ENCODE measurements around the gene TMEM183A. TPM values are rescaled to one million over a fixed set of nuclear protein-coding genes. Genes with fewer than 3 reads are reported as not detected.

TMEM183A gene
- total and polyA plus RNA-seq, 2 donors (not counting 1 experiment from before 2014, with no cell fraction given) = 61.2 to 65.2 TPM

GRCh38 chr1:203049576-203050180, 42.5 kb downstream of the TMEM183A start:
- no peak overlapping the region for H3K4me3 ChIP-seq (ENCODE audit: control extremely low read depth in 1 of 5, extremely low read depth in 1 of 5, insufficient read depth in 1 of 5, low read depth in 2 of 5, low read length in 4 of 5)
- no peak overlapping the region for H3K9ac ChIP-seq (ENCODE audit: low read length)
- intact Hi-C loops (cut with micrococcal nuclease) = no loop called here
- H3K27ac Mint-ChIP-seq = no peak overlapping the region
- H3K27ac ChIP-seq (ENCODE audit: low read length in 2 of 2) = no peak overlapping the region
- WGBS (ENCODE audit: insufficient coverage) = 88% methylated on average over 12 of the region's 14 CpGs
- no peaks in the 10 kb centered on the region for H3K4me1 Mint-ChIP-seq
- H3K9me3 ChIP-seq (ENCODE audit: control extremely low read depth in 1 of 3, control insufficient read depth in 2 of 3, insufficient read depth in 1 of 3, low read length in 2 of 3) = no peaks in the 10 kb centered on the region
- ChIA-PET CTCF (interaction anchor here (2.3 kb wide), 1 partner anchor 10 kb away, joined by 7 read pairs; no protein-coding TSS in a partner anchor), POLR2A (no interaction called here)
- H3K36me3 ChIP-seq (replicated peaks in 1 of 2; ENCODE audit: control extremely low read depth in 1 of 2, control insufficient read depth in 1 of 2, extremely low read depth in 1 of 2, insufficient read depth in 2 of 2, low read length in 1 of 2) = no peaks in the 10 kb centered on the region
- H3K79me2 ChIP-seq (ENCODE audit: control insufficient read depth, insufficient read depth, low read length) = no peaks in the 10 kb centered on the region
- H3K27me3 ChIP-seq (replicated peaks in 1 of 4; ENCODE audit: control extremely low read depth in 1 of 4, control insufficient read depth in 3 of 4, insufficient read depth in 4 of 4, low read length in 3 of 4) = peaks cover 0 to 6% (median 0%) of the 10 kb centered on the region in 4 experiments
- peaks cover 35% of the 10 kb centered on the region for H3K27me3 Mint-ChIP-seq
- H3K9me3 Mint-ChIP-seq (ENCODE audit: insufficient read depth) = no peaks in the 10 kb centered on the region
- no peak for TF ChIP-seq CTCF (IDR thresholded peaks at IDR 0.05)
- TF ChIP-seq EZH2 (IDR thresholded peaks at IDR 0.05; ENCODE audit: borderline replicate concordance, insufficient read depth, low read depth, low read length, poor library complexity, severe bottlenecking) = no peak
- no peaks in the 10 kb centered on the region for H3K4me1 ChIP-seq (ENCODE audit: control insufficient read depth in 2 of 2, insufficient read depth in 2 of 2, low read length in 2 of 2)
- H3K4me2 ChIP-seq (replicated peaks; ENCODE audit: low read depth, low read length, poor library complexity, severe bottlenecking) = no peak overlapping the region
- H3K4me3 Mint-ChIP-seq = no peak overlapping the region
- no peak for ATAC-seq (ENCODE audit: low read depth)
- no peak overlapping the region for H2AFZ ChIP-seq (ENCODE audit: insufficient read depth, low read depth, low read length, poor library complexity, severe bottlenecking)
- no peak for DNase-seq
- no peaks in the 10 kb centered on the region for H4K20me1 ChIP-seq (ENCODE audit: control insufficient read depth, insufficient read depth, low read length, poor library complexity, severe bottlenecking)

- intact Hi-C loops (cut with micrococcal nuclease) = no loop called here
- Mint-ChIP-seq H3K4me3 (no peak overlapping the region), H3K4me1 (no peaks in the 10 kb centered on the region), H3K9me3 (ENCODE audit: insufficient read depth) (no peaks in the 10 kb centered on the region), H3K27ac (no peak overlapping the region), H3K27me3 (peaks cover 36% of the 10 kb centered on the region)
- ATAC-seq (ENCODE audit: low read depth) (no peak), DNase-seq (no peak)
- Histone ChIP-seq H3K9ac (ENCODE audit: low read length) (no peak overlapping the region), H3K27ac (ENCODE audit: low read length in 2 of 2) (no peak overlapping the region), H3K4me3 (ENCODE audit: control extremely low read depth in 1 of 5, extremely low read depth in 1 of 5, insufficient read depth in 1 of 5, low read depth in 2 of 5, low read length in 4 of 5) (no peak overlapping the region), H4K20me1 (ENCODE audit: control insufficient read depth, insufficient read depth, low read length, poor library complexity, severe bottlenecking) (no peaks in the 10 kb centered on the region), H3K27me3 (replicated peaks in 1 of 4; ENCODE audit: control extremely low read depth in 1 of 4, control insufficient read depth in 3 of 4, insufficient read depth in 4 of 4, low read length in 3 of 4) (peaks cover 0 to 6% (median 0%) of the 10 kb centered on the region in 4 experiments), H3K79me2 (ENCODE audit: control insufficient read depth, insufficient read depth, low read length) (no peaks in the 10 kb centered on the region), H3K9me3 (ENCODE audit: control extremely low read depth in 1 of 3, control insufficient read depth in 2 of 3, insufficient read depth in 1 of 3, low read length in 2 of 3) (no peaks in the 10 kb centered on the region), H3K4me1 (ENCODE audit: control insufficient read depth in 2 of 2, insufficient read depth in 2 of 2, low read length in 2 of 2) (no peaks in the 10 kb centered on the region), H2AFZ (ENCODE audit: insufficient read depth, low read depth, low read length, poor library complexity, severe bottlenecking) (no peak overlapping the region), H3K36me3 (replicated peaks in 1 of 2; ENCODE audit: control extremely low read depth in 1 of 2, control insufficient read depth in 1 of 2, extremely low read depth in 1 of 2, insufficient read depth in 2 of 2, low read length in 1 of 2) (no peaks in the 10 kb centered on the region), H3K4me2 (replicated peaks; ENCODE audit: low read depth, low read length, poor library complexity, severe bottlenecking) (no peak overlapping the region)
- ChIA-PET CTCF (interaction anchor here (0.7 to 2.3 kb wide), 3 partner anchors 11 to 1307 kb away, joined by 3 to 7 read pairs (median 3); no protein-coding TSS in a partner anchor), POLR2A (no interaction called here)
- TF ChIP-seq EZH2 (IDR thresholded peaks at IDR 0.05; ENCODE audit: borderline replicate concordance, insufficient read depth, low read depth, low read length, poor library complexity, severe bottlenecking) (no peak), CTCF (IDR thresholded peaks at IDR 0.05) (no peak)
- no CpG with 5 or more reads among the region's 4 CpGs for WGBS (ENCODE audit: insufficient coverage)
These were observed 43.7 kb downstream of the TMEM183A start for GRCh38 chr1:203050826-203051225.
